GM12878 (cell line): ENCODE measurements around the gene ENTREP3. TPM values are rescaled to one million over a fixed set of nuclear protein-coding genes. Genes with fewer than 3 reads are reported as not detected.

Experiments
- ASH2L ChIP-seq: fragments of 300-600, 200-600 bp; sonication (generic); IDR thresholded peaks from 2 replicates; pipeline ENCODE4 v1.6.1; 2017; ENCODE audit warnings: low read depth, mild to moderate bottlenecking, borderline replicate concordance
- CBFB ChIP-seq: IDR thresholded peaks from 2 replicates; pipeline ENCODE4 v1.6.1; 2016; ENCODE audit warnings: antibody characterized with exemption, low read depth
- CEBPZ ChIP-seq: fragments of 150-350 bp; IDR thresholded peaks from 2 replicates; pipeline ENCODE4 v1.6.1; 2016; ENCODE audit warnings: low read depth, low read length
- HDAC2 ChIP-seq: fragments of 200-600 bp; sonication (generic); IDR thresholded peaks from 2 replicates; pipeline ENCODE4 v1.6.1; 2017
- HDAC6 ChIP-seq: fragments of 200-600 bp; sonication (generic); IDR thresholded peaks from one replicate; pipeline ENCODE4 v1.8.0; 2017; ENCODE audit warnings: antibody characterized with exemption; ENCODE audit not compliant: unreplicated experiment
- HDGF ChIP-seq: fragments of 450-650 bp; IDR thresholded peaks from 2 replicates; pipeline ENCODE4 v1.6.1; 2016; ENCODE audit warnings: antibody characterized with exemption
- HSF1 ChIP-seq: fragments of 150-350 bp; IDR thresholded peaks from 2 replicates; pipeline ENCODE4 v1.6.1; 2014; ENCODE audit warnings: mild to moderate bottlenecking, low read depth, low read length
- NR2F1 ChIP-seq: fragments of 450-650 bp; conservative IDR thresholded peaks from 2 replicates; pipeline ENCODE4 v1.6.1; 2017; ENCODE audit warnings: mild to moderate bottlenecking
- PAX8 ChIP-seq: fragments of 450-650 bp; IDR thresholded peaks from 2 replicates; pipeline ENCODE4 v1.6.1; 2017; ENCODE audit warnings: mild to moderate bottlenecking, moderate library complexity
- PRDM15 ChIP-seq: fragments of 450-650 bp; formaldehyde crosslinking; IDR thresholded peaks from 2 replicates; pipeline ENCODE4 v1.4.0; 2020; ENCODE audit warnings: mild to moderate bottlenecking, moderate library complexity
- RAD21 ChIP-seq: IDR thresholded peaks from 2 replicates; pipeline ENCODE4 v1.6.1; 2011; ENCODE audit warnings: mild to moderate bottlenecking, low read depth, low read length, moderate library complexity; ENCODE audit not compliant: insufficient read depth
- SIX5 ChIP-seq: IDR thresholded peaks from 2 replicates; pipeline ENCODE4 v1.6.1; 2011; ENCODE audit warnings: mild to moderate bottlenecking, low read depth, low read length, moderate library complexity; ENCODE audit not compliant: severe bottlenecking
- SMAD1 ChIP-seq: fragments of 450-650 bp; IDR thresholded peaks from 2 replicates; pipeline ENCODE4 v1.6.1; 2018; ENCODE audit warnings: mild to moderate bottlenecking, low read depth; ENCODE audit not compliant: partially characterized antibody
- TCF7 ChIP-seq: IDR thresholded peaks from 2 replicates; pipeline ENCODE4 v1.6.1; 2014; ENCODE audit warnings: antibody characterized with exemption, borderline replicate concordance
- USF2 ChIP-seq: IDR thresholded peaks from 2 replicates; pipeline ENCODE4 v1.6.1; 2011; ENCODE audit warnings: low read depth, low read length, improper control_type of control experiment, borderline replicate concordance
- ZBTB33 ChIP-seq: fragments of 450-650 bp; IDR thresholded peaks from 2 replicates; pipeline ENCODE4 v1.6.1; 2017; ENCODE audit warnings: mild to moderate bottlenecking
- polyA plus RNA-seq, 11 experiments: library from polyadenylated mRNA; depleted of rRNA in 4 of 11; unstranded in 6 of 11; stranded (reverse) in 5 of 11; fragments of >200 nt; fragmentation: Nextera tagmentation in 4 of 11; fragmentation: Illumina TruSeq in 1 of 11; extraction: Ambion mirVana in 4 of 11; extraction: Trizol in 1 of 11; gene quantifications; 1 replicate in 1 of 11; 2 replicates in 10 of 11; pipeline versions ENCODE4 v1.2.1 to v1.2.3, GENCODE V29; 2011 to 2016; ENCODE audit warnings: inconsistent platforms in 2 of 11, missing spikeins in 2 of 11, low read depth in 1 of 11
- total RNA-seq, 4 experiments: library from RNA; depleted of rRNA in 3 of 4; stranded (reverse); fragments of >200 nt in 3 of 4; fragmentation: Illumina TruSeq in 1 of 4; extraction: Trizol in 1 of 4; gene quantifications; 2 replicates each; pipeline versions ENCODE4 v1.2.1 to v1.2.3, GENCODE V29; 2013 to 2021

The ENTREP3 gene
- total and polyA plus RNA-seq, 10 of the 15 experiments (the other 5 are each of a cell fraction or from before 2014, with no cell fraction given), result 1.7 to 31.8 (median 3.9) TPM

GRCh38 chr1:155244368-155245162, 10.7 kb downstream of the ENTREP3 start (continued):
- TF ChIP-seq PRDM15 (CRISPR knock-in tag) (0 out of 2 replicates have a peak, but pooled peaks have one; percentile 44), RAD21 (0 out of 2 replicates have a peak, but pooled peaks have one; percentile 28), HSF1 (peak; percentile 90), TCF7 (peak; percentile 92), ZBTB33 (0 out of 2 replicates have a peak, but pooled peaks have one; percentile 27), CBFB (peak; percentile 50), HDGF (peak; percentile 80), USF2 (no peak), SMAD1 (peak; percentile 56), HDAC2 (0 out of 2 replicates have a peak, but pooled peaks have one; percentile 48), NR2F1 (peak; percentile 59), CEBPZ (no peak), PAX8 (peak; percentile 91), HDAC6 (peak; percentile 51), SIX5 (peak; percentile 37), ASH2L (0 out of 2 replicates have a peak, but pooled peaks have one; percentile 40)
